Medulla oblongata (tissue), 1 donor: ENCODE measurements around the gene WWC1.
"Not testable (repeated sequence)": the region's sequence is repeated elsewhere in the genome, so short reads cannot be mapped to it uniquely, and the experiment has no call there.

Experiments used
- DNase-seq: peaks from one replicate; pipeline ENCODE4 v3.0.0-alpha.2; 2015; ENCODE audit errors: extremely low spot score

WWC1 gene

GRCh38 chr5:168286386-168286785 is 5.1 kb upstream of the WWC1 start:
- no peak for DNase-seq

GRCh38 chr5:168286863-168287262 is 4.6 kb upstream of the WWC1 start:
- not testable (repeated sequence) for DNase-seq

GRCh38 chr5:168287362-168287761 is 4.1 kb upstream of the WWC1 start:
- DNase-seq, result no peak

GRCh38 chr5:168288349-168289245 is 2.8 kb upstream of the WWC1 start:
- DNase-seq, result peak; percentile 48

GRCh38 chr5:168290902-168291341 is 523 bp upstream of the WWC1 start:
- no peak for DNase-seq

GRCh38 chr5:168291964-168292785 is 730 bp downstream of the WWC1 start:
- DNase-seq, result no peak

- DNase-seq, result no peak
Observed at GRCh38 chr5:168292786-168293696, 1.6 kb downstream of the WWC1 start.

GRCh38 chr5:168295574-168296201 is 4.2 kb downstream of the WWC1 start:
- peak; percentile 86 for DNase-seq

- no peak for DNase-seq
Observed at GRCh38 chr5:168296682-168297081, 5.2 kb downstream of the WWC1 start.

- no peak for DNase-seq
Observed at GRCh38 chr5:168298949-168299348, 7.5 kb downstream of the WWC1 start.

- peak; percentile 53 for DNase-seq
Observed at GRCh38 chr5:168299372-168299771, 7.9 kb downstream of the WWC1 start.

GRCh38 chr5:168300326-168301182 is 9.1 kb downstream of the WWC1 start:
- DNase-seq, result peak; percentile 56

- DNase-seq, result no peak
Observed at GRCh38 chr5:168301593-168302390, 10.3 kb downstream of the WWC1 start.

GRCh38 chr5:168302785-168303184 is 11.3 kb downstream of the WWC1 start:
- no peak for DNase-seq

GRCh38 chr5:168303393-168304025 is 12.1 kb downstream of the WWC1 start:
- no peak for DNase-seq

GRCh38 chr5:168304349-168304748 is 12.9 kb downstream of the WWC1 start:
- DNase-seq, result no peak

- DNase-seq, result no peak
Observed at GRCh38 chr5:168305281-168305680, 13.8 kb downstream of the WWC1 start.

GRCh38 chr5:168307022-168307421 is 15.6 kb downstream of the WWC1 start:
- no peak for DNase-seq
